ENCODE measurements around the gene GPR34.
"Not testable (repeated sequence)": the region's sequence is repeated elsewhere in the genome, so short reads cannot be mapped to it uniquely, and the experiment has no call there.

Gene GPR34

GRCh38 chrX:41695426-41695825 lies 6.7 kb downstream of the GPR34 start:
- DNase-seq = peak; percentile 63

GRCh38 chrX:41703574-41704029 lies 14.8 kb downstream of the GPR34 start:
- no peak for DNase-seq

- no peak for DNase-seq
Observed at GRCh38 chrX:41705042-41705441, 16.3 kb downstream of the GPR34 start.

GRCh38 chrX:41705680-41706374 lies 17.1 kb downstream of the GPR34 start:
- no peak for DNase-seq

- no peak for DNase-seq
Observed at GRCh38 chrX:41707218-41707617, 18.4 kb downstream of the GPR34 start.

- no peak for DNase-seq
Observed at GRCh38 chrX:41708486-41708885, 19.7 kb downstream of the GPR34 start.

GRCh38 chrX:41711021-41711667 lies 22.4 kb downstream of the GPR34 start:
- no peak for DNase-seq

- no peak for DNase-seq
Observed at GRCh38 chrX:41716222-41716621, 27.4 kb downstream of the GPR34 start.

GRCh38 chrX:41716767-41717473 lies 28.1 kb downstream of the GPR34 start:
- no peak for DNase-seq

GRCh38 chrX:41718481-41719235 lies 29.9 kb downstream of the GPR34 start:
- DNase-seq = no peak

GRCh38 chrX:41719610-41720009 lies 30.8 kb downstream of the GPR34 start:
- DNase-seq = not testable (repeated sequence)

GRCh38 chrX:41720125-41720779 lies 31.5 kb downstream of the GPR34 start:
- peak; percentile 6 for DNase-seq

GRCh38 chrX:41721590-41721989 lies 32.8 kb downstream of the GPR34 start:
- no peak for DNase-seq

GRCh38 chrX:41722214-41722613 lies 33.4 kb downstream of the GPR34 start:
- no peak for DNase-seq

GRCh38 chrX:41722816-41723618 lies 34.2 kb downstream of the GPR34 start:
- no peak for DNase-seq

GRCh38 chrX:41723826-41724225 lies 35.1 kb downstream of the GPR34 start, which contains the start of gene GPR82:
Gene GPR82, plus strand, starts transcription at chrX:41724181. Its CDS starts 2,846 bp downstream, at chrX:41727027.
- DNase-seq = no peak

GRCh38 chrX:41728125-41728524 lies 39.4 kb downstream of the GPR34 start:
- DNase-seq = no peak

- no peak for DNase-seq
Observed at GRCh38 chrX:41730081-41730480, 41.3 kb downstream of the GPR34 start.

- no peak for DNase-seq
Observed at GRCh38 chrX:41732260-41732659, 43.5 kb downstream of the GPR34 start.

- no peak for DNase-seq
Observed at GRCh38 chrX:41733939-41734338, 45.2 kb downstream of the GPR34 start.

- DNase-seq = peak; percentile 42
Observed at GRCh38 chrX:41734530-41734929, 45.8 kb downstream of the GPR34 start.

All from fibroblast of skin of scalp (primary cell).